Progenitor cell of endocrine pancreas (in vitro differentiated cells): ENCODE results near the gene IRGQ. TPM values are rescaled to one million over a fixed set of nuclear protein-coding genes. Genes with fewer than 3 reads are reported as not detected.
"Not testable (repeated sequence)": the region's sequence is repeated elsewhere in the genome, so short reads cannot be mapped to it uniquely, and the experiment has no call there.

Source experiments
- DNase-seq: peaks from one replicate; pipeline ENCODE4 v3.0.0; 2021; ENCODE audit warnings: low spot score; ENCODE audit not compliant: unreplicated experiment
- H3K27ac Mint-ChIP-seq: 2 replicates; pipeline ENCODE4 v1.8.0; 2021; ENCODE audit warnings: mild to moderate bottlenecking, moderate library complexity, mixed read lengths
- H3K27me3 Mint-ChIP-seq: 2 replicates; pipeline ENCODE4 v1.8.0; 2021; ENCODE audit warnings: mixed read lengths
- H3K36me3 Mint-ChIP-seq: 2 replicates; pipeline ENCODE4 v1.8.0; 2022; ENCODE audit warnings: mixed read lengths; ENCODE audit not compliant: insufficient read depth
- H3K4me1 Mint-ChIP-seq: 2 replicates; pipeline ENCODE4 v1.8.0; 2021; ENCODE audit warnings: low read depth, mixed read lengths
- H3K4me3 Mint-ChIP-seq: 2 replicates; pipeline ENCODE4 v1.8.0; 2021; ENCODE audit warnings: low read depth, mild to moderate bottlenecking, moderate library complexity, mixed read lengths
- H3K9me3 Mint-ChIP-seq: 2 replicates; pipeline ENCODE4 v1.8.0; 2021; ENCODE audit warnings: low read depth, mixed read lengths
- total RNA-seq: library from RNA; stranded (reverse); gene quantifications from 2 replicates; pipeline ENCODE4 v1.2.1, GENCODE V29; 2021
- TF ChIP-seq, protein P1 (sequence below): fragments of 200-600 bp; sonication (generic); IDR thresholded peaks from one replicate; pipeline ENCODE4 v1.5.0; 2021; ENCODE audit warnings: antibody characterized with exemption, mild to moderate bottlenecking; ENCODE audit not compliant: unreplicated experiment

Gene IRGQ
- total RNA-seq, 1 donor from 2014 or later, result 63.6 TPM

- no peak for DNase-seq
- Mint-ChIP-seq H3K27ac (no peak overlapping the region), H3K36me3 (peaks cover 28% of the 10 kb centered on the region), H3K27me3 (no peaks in the 10 kb centered on the region), H3K4me3 (no peak overlapping the region), H3K4me1 (no peaks in the 10 kb centered on the region), H3K9me3 (no peaks in the 10 kb centered on the region)
- TF ChIP-seq, protein P1, sequence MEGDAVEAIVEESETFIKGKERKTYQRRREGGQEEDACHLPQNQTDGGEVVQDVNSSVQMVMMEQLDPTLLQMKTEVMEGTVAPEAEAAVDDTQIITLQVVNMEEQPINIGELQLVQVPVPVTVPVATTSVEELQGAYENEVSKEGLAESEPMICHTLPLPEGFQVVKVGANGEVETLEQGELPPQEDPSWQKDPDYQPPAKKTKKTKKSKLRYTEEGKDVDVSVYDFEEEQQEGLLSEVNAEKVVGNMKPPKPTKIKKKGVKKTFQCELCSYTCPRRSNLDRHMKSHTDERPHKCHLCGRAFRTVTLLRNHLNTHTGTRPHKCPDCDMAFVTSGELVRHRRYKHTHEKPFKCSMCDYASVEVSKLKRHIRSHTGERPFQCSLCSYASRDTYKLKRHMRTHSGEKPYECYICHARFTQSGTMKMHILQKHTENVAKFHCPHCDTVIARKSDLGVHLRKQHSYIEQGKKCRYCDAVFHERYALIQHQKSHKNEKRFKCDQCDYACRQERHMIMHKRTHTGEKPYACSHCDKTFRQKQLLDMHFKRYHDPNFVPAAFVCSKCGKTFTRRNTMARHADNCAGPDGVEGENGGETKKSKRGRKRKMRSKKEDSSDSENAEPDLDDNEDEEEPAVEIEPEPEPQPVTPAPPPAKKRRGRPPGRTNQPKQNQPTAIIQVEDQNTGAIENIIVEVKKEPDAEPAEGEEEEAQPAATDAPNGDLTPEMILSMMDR, result no peak
Observed at GRCh38 chr19:43551399-43552197, 44.3 kb downstream of the IRGQ start.

DNA sequence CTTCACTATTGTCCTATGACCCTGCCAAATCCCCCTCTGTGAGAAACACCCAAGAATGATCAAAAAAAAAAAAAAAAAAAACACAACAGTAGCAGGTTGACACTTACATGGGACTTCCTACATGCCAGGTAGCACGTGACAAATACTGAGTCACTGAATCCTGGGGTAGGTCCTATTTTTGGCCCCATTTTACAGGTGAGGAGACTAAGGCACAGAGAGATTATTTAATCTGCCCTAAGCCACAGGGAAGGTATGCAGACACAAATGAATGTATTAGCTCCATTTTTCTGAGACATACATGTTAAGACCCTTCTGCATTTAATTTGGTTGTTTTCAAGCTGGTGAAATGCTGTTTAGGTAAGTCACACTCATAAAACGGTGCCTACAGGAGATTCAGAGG is 47.2 kb downstream of the IRGQ start:
- Mint-ChIP-seq H3K4me3 (no peak overlapping the region), H3K27ac (no peak overlapping the region), H3K9me3 (no peaks in the 10 kb centered on the region), H3K27me3 (no peaks in the 10 kb centered on the region), H3K4me1 (no peaks in the 10 kb centered on the region), H3K36me3 (peaks cover 31% of the 10 kb centered on the region)
- TF ChIP-seq, protein P1, result no peak
- DNase-seq, result no peak

DNA sequence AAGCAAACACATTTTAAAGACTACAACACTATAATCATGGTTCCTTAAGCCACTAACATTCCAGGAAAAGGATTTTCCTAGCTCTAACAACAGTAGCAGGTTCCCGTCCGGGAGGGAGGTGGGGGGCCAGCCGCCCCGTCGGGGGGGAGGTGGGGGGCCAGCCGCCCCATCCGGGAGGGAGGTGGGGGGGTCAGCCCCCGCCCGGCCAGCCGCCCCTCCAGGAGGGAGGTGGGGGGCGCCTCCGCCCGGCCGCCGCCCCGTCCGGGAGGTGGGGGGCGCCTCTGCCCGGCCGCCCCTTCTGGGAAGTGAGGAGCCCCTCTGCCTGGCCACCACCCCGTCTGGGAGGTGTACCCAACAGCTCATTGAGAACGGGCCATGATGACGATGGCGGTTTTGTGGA is 48.0 kb downstream of the IRGQ start:
- H3K36me3 Mint-ChIP-seq, result peaks cover 33% of the 10 kb centered on the region
- not testable (repeated sequence) for H3K9me3 Mint-ChIP-seq, H3K27ac Mint-ChIP-seq, H3K4me1 Mint-ChIP-seq, DNase-seq, H3K4me3 Mint-ChIP-seq, H3K27me3 Mint-ChIP-seq

DNA sequence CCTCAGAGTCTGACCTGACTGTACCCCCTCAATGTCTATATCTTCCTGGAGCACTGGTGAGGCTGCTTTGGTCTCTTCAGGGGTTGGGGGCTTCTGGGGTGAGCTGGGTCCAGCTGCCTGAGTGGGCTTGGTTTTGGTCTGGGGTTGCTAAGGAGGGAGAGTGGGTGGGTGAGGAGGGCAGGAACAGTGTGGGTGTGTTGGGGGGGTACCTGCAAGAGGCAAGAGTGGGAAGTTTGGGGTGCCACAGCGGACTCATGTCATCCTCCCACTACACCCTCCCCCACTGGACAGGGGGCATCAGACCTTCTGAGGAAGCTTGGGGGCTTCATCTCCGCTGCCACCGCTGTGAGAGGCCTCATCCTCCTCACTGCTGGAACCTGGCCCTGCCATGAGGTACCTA is 49.4 kb downstream of the IRGQ start:
- Mint-ChIP-seq H3K4me3 (no peak overlapping the region), H3K4me1 (no peaks in the 10 kb centered on the region)
- TF ChIP-seq, protein P1, result no peak

GRCh38 chr19:43545981-43546380 is 50.0 kb downstream of the IRGQ start:
- H3K36me3 Mint-ChIP-seq, result peaks cover 35% of the 10 kb centered on the region
- H3K27me3 Mint-ChIP-seq, result no peaks in the 10 kb centered on the region
- H3K4me1 Mint-ChIP-seq, result no peaks in the 10 kb centered on the region
- TF ChIP-seq, protein P1, result no peak
- DNase-seq, result no peak
- H3K27ac Mint-ChIP-seq, result no peak overlapping the region
- no peak overlapping the region for H3K4me3 Mint-ChIP-seq
- no peaks in the 10 kb centered on the region for H3K9me3 Mint-ChIP-seq

More for the DNA sequence above, 49.4 kb downstream of the IRGQ start:
- Mint-ChIP-seq H3K27ac (no peak overlapping the region), H3K36me3 (peaks cover 36% of the 10 kb centered on the region), H3K27me3 (no peaks in the 10 kb centered on the region), H3K9me3 (no peaks in the 10 kb centered on the region)
- DNase-seq, result no peak

- Mint-ChIP-seq H3K27ac (no peak overlapping the region), H3K27me3 (no peaks in the 10 kb centered on the region), H3K36me3 (peaks cover 36% of the 10 kb centered on the region), H3K9me3 (no peaks in the 10 kb centered on the region), H3K4me1 (no peaks in the 10 kb centered on the region), H3K4me3 (no peak overlapping the region)
- DNase-seq, result no peak
- TF ChIP-seq, protein P1, result no peak
Observed at GRCh38 chr19:43545276-43545675, 50.7 kb downstream of the IRGQ start.
